ENCODE results near the gene EVI5.
"Not testable (repeated sequence)": the region's sequence is repeated elsewhere in the genome, so short reads cannot be mapped to it uniquely, and the experiment has no call there.

Gene EVI5

DNA sequence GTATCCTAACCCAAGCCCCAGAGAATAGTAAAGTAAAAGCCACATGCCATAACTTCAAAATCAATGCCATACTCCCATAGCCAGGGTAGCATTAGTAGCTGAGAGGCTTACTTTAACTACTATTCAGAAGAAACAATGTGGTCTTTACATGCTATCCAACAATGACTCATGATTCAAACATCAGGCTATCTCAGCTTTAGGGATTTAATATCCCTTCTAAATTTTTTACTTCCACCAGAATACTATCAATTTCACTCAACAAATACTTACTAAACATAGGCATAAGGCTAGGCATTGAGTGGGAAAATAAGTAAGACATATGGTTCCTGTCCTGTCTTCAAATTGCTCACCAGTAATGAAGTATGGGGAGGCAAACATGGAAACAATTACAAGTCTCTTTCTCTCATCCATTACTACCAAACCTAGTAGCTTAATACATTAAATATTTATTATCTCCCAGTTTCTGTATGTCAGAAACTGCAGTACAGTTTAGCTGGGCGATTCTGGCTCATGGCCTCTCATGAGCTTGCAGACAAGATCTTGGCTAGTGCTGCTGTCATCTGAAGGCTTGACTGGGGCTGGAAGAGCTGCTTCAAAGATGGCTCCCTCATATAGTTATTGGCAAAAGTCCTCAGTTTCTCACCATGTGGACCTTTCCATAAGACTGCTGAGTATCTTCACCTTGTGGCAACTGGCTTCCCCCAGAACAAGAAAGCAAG lies 30.7 kb downstream of the EVI5 start:
- Histone ChIP-seq H3K36me3 (ENCODE audit: control insufficient read depth in 1 of 2, insufficient read depth in 2 of 2, low read length in 2 of 2) (no peaks in the 10 kb centered on the region), H3K9ac (ENCODE audit: low read depth in 1 of 2, low read length in 2 of 2) (no peak overlapping the region), H3K27ac (ENCODE audit: low read depth, low read length) (no peak overlapping the region), H3K9me3 (ENCODE audit: control insufficient read depth in 1 of 2, low read length in 2 of 2) (no peaks in the 10 kb centered on the region), H3K4me1 (ENCODE audit: control insufficient read depth in 1 of 2, insufficient read depth in 2 of 2, low read length in 2 of 2) (no peaks in the 10 kb centered on the region), H3K27me3 (ENCODE audit: control insufficient read depth in 1 of 2, insufficient read depth in 2 of 2, low read length in 2 of 2) (no peaks in the 10 kb centered on the region), H3K4me3 (ENCODE audit: low read depth in 1 of 2, low read length in 2 of 2) (no peak overlapping the region)

DNA sequence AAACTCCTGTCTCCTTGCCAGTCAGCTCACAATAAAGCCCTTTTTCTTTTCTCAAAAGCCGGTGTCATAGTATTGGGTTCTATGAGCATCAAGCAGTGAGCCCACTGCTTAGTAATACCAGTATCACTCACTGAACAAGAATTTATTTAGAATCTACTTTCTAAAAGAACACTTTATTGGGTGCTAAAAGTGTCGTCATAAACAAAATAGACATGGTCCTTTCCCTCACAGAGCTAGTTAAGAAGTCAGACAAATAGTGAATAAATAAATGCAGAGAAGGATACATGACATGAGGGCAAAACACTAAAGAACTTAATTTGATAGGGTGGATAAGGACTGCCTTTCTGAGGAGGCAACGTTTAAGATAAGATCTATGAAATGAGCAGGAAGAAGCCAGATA lies 32.2 kb downstream of the EVI5 start:
- Histone ChIP-seq H3K4me1 (ENCODE audit: control insufficient read depth in 1 of 2, insufficient read depth in 2 of 2, low read length in 2 of 2) (no peaks in the 10 kb centered on the region), H3K36me3 (ENCODE audit: control insufficient read depth in 1 of 2, insufficient read depth in 2 of 2, low read length in 2 of 2) (no peaks in the 10 kb centered on the region), H3K9me3 (ENCODE audit: control insufficient read depth in 1 of 2, low read length in 2 of 2) (no peaks in the 10 kb centered on the region), H3K27ac (ENCODE audit: low read depth, low read length) (no peak overlapping the region), H3K27me3 (ENCODE audit: control insufficient read depth in 1 of 2, insufficient read depth in 2 of 2, low read length in 2 of 2) (no peaks in the 10 kb centered on the region), H3K9ac (ENCODE audit: low read depth in 1 of 2, low read length in 2 of 2) (no peak overlapping the region), H3K4me3 (ENCODE audit: low read depth in 1 of 2, low read length in 2 of 2) (no peak overlapping the region)

DNA sequence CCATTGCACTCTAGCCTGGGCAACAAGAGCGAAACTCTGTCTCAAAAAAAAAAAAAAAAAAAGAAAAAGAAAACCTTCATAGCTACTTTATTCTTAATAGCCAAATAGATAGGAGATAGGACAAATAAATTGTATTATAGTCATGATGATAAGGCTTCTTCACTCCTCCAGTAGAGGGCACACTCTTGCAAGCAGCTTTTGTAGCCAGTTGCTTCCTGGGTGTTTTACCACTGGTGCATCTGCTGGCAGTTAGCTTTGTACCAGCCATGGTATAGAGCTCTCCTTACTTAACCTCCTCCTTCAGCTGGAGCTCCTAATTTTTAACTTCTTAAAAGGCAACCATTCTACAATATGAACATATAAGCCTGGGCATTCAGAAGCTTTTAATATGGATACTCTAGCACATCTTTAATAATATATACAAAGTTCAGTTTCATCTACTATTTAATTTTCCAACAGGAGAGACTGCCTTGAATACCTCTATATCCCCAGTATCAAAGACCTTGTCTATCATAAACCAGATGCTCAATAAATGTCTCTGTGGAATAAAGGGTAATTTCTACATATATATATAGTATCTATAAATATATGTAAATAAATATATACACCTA lies 35.8 kb downstream of the EVI5 start:
- H3K27me3 ChIP-seq (ENCODE audit: control insufficient read depth in 1 of 2, insufficient read depth in 2 of 2, low read length in 2 of 2) = no peaks in the 10 kb centered on the region
- H3K9me3 ChIP-seq (ENCODE audit: control insufficient read depth in 1 of 2, low read length in 2 of 2) = no peaks in the 10 kb centered on the region
- no peaks in the 10 kb centered on the region for H3K4me1 ChIP-seq (ENCODE audit: control insufficient read depth in 1 of 2, insufficient read depth in 2 of 2, low read length in 2 of 2)
- no peaks in the 10 kb centered on the region for H3K36me3 ChIP-seq (ENCODE audit: control insufficient read depth in 1 of 2, insufficient read depth in 2 of 2, low read length in 2 of 2)
- H3K27ac ChIP-seq (ENCODE audit: low read depth, low read length) = no peak overlapping the region
- H3K9ac ChIP-seq (ENCODE audit: low read depth in 1 of 2, low read length in 2 of 2) = no peak overlapping the region
- H3K4me3 ChIP-seq (ENCODE audit: low read depth in 1 of 2, low read length in 2 of 2) = no peak overlapping the region

DNA sequence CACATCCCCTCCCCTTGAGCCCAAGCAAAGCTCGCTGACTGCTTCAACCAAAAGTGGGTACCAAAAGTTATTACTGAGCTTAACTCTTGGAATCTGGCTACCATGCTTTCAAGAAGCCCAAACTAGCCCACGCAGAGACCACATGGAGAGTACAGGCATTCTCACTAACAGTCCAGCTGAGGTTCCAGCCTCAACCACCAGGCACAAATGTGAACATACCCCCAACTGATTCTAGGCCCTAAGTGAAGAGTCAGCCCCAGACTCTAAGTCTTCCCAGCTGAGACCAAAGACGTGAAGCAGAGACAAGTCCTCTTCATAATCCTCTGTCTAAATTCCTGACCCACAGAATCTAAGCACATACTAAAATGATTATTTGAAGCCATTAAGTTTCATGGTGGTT lies 36.8 kb downstream of the EVI5 start:
- no peaks in the 10 kb centered on the region for H3K9me3 ChIP-seq (ENCODE audit: control insufficient read depth in 1 of 2, low read length in 2 of 2)

DNA sequence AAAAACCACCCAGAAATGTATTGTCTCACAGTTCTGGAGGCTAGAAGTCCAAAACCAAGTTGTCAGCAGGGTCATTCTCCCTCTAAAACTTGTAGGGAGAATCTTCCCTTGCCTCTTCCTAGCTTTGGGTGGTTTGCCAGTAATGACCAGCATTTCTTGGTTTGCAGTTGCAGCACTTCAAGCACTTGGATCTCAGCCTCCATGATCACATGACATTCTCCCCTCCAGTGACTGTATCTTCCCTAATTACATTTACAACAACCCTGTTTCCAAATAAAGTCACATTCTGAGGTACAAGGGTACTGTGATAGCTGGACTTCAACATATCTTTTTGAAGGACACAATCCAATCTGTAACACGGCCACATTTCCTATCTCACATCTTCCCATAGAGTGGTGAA lies 37.2 kb downstream of the EVI5 start:
- H3K9me3 ChIP-seq (ENCODE audit: control insufficient read depth in 1 of 2, low read length in 2 of 2) = no peaks in the 10 kb centered on the region
- H3K4me3 ChIP-seq (ENCODE audit: low read depth in 1 of 2, low read length in 2 of 2) = no peak overlapping the region
- H3K36me3 ChIP-seq (ENCODE audit: control insufficient read depth in 1 of 2, insufficient read depth in 2 of 2, low read length in 2 of 2) = no peaks in the 10 kb centered on the region
- no peak overlapping the region for H3K27ac ChIP-seq (ENCODE audit: low read depth, low read length)
- H3K4me1 ChIP-seq (ENCODE audit: control insufficient read depth in 1 of 2, insufficient read depth in 2 of 2, low read length in 2 of 2) = no peaks in the 10 kb centered on the region
- no peak overlapping the region for H3K9ac ChIP-seq (ENCODE audit: low read depth in 1 of 2, low read length in 2 of 2)
- H3K27me3 ChIP-seq (ENCODE audit: control insufficient read depth in 1 of 2, insufficient read depth in 2 of 2, low read length in 2 of 2) = no peaks in the 10 kb centered on the region

More for the DNA sequence above, 36.8 kb downstream of the EVI5 start:
- H3K4me1 ChIP-seq (ENCODE audit: control insufficient read depth in 1 of 2, insufficient read depth in 2 of 2, low read length in 2 of 2) = no peaks in the 10 kb centered on the region
- H3K27me3 ChIP-seq (ENCODE audit: control insufficient read depth in 1 of 2, insufficient read depth in 2 of 2, low read length in 2 of 2) = no peaks in the 10 kb centered on the region
- no peak overlapping the region for H3K4me3 ChIP-seq (ENCODE audit: low read depth in 1 of 2, low read length in 2 of 2)
- H3K36me3 ChIP-seq (ENCODE audit: control insufficient read depth in 1 of 2, insufficient read depth in 2 of 2, low read length in 2 of 2) = no peaks in the 10 kb centered on the region
- H3K27ac ChIP-seq (ENCODE audit: low read depth, low read length) = no peak overlapping the region
- no peak overlapping the region for H3K9ac ChIP-seq (ENCODE audit: low read depth in 1 of 2, low read length in 2 of 2)

DNA sequence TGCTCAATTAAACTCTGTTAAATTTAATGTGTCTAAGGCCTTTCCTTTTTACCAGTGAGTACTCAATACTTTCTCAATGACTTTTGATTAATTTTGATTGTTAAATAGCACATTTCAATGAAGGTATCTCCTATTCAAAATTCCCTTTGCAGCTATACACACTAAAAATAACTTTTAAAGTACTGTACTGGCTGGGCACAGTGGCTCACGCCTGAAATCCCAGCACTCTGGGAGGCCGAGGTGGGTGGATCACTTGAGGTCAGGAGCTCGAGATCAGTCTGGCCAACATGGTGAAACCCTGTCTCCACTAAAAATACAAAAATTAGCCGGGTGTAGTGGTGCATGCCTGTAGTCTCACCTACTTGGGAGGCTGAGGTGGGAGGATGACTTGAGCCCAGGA lies 38.7 kb downstream of the EVI5 start:
- H3K9me3 ChIP-seq (ENCODE audit: control insufficient read depth in 1 of 2, low read length in 2 of 2); H3K27me3 ChIP-seq (ENCODE audit: control insufficient read depth in 1 of 2, insufficient read depth in 2 of 2, low read length in 2 of 2); H3K36me3 ChIP-seq (ENCODE audit: control insufficient read depth in 1 of 2, insufficient read depth in 2 of 2, low read length in 2 of 2); H3K27ac ChIP-seq (ENCODE audit: low read depth, low read length); H3K4me3 ChIP-seq (ENCODE audit: low read depth in 1 of 2, low read length in 2 of 2); H3K4me1 ChIP-seq (ENCODE audit: control insufficient read depth in 1 of 2, insufficient read depth in 2 of 2, low read length in 2 of 2); H3K9ac ChIP-seq (ENCODE audit: low read depth in 1 of 2, low read length in 2 of 2): not testable (repeated sequence)

DNA sequence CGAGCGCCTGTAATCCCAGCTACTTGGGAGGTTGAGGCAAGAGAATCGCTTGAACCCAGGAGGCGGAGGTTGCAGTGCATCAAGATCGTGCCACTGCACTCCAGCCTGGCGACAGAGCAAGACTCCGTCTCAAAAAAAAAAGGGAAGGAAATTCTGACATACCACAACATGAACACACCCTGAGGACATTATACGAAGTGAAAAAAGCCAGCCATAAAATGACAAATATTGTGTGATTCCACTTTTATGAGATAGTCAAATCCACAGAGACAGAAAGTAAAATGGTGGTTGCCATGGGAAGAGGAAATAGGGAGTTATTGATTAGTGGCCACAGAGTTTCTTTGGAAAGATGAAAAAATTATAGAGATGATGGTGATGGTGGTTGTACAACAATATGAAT lies 41.7 kb downstream of the EVI5 start:
- Histone ChIP-seq H3K9me3 (ENCODE audit: control insufficient read depth in 1 of 2, low read length in 2 of 2) (no peaks in the 10 kb centered on the region), H3K27me3 (ENCODE audit: control insufficient read depth in 1 of 2, insufficient read depth in 2 of 2, low read length in 2 of 2) (no peaks in the 10 kb centered on the region), H3K36me3 (ENCODE audit: control insufficient read depth in 1 of 2, insufficient read depth in 2 of 2, low read length in 2 of 2) (no peaks in the 10 kb centered on the region), H3K4me1 (ENCODE audit: control insufficient read depth in 1 of 2, insufficient read depth in 2 of 2, low read length in 2 of 2) (no peaks in the 10 kb centered on the region), H3K9ac (ENCODE audit: low read depth in 1 of 2, low read length in 2 of 2) (no peak overlapping the region), H3K27ac (ENCODE audit: low read depth, low read length) (no peak overlapping the region), H3K4me3 (ENCODE audit: low read depth in 1 of 2, low read length in 2 of 2) (no peak overlapping the region)

DNA sequence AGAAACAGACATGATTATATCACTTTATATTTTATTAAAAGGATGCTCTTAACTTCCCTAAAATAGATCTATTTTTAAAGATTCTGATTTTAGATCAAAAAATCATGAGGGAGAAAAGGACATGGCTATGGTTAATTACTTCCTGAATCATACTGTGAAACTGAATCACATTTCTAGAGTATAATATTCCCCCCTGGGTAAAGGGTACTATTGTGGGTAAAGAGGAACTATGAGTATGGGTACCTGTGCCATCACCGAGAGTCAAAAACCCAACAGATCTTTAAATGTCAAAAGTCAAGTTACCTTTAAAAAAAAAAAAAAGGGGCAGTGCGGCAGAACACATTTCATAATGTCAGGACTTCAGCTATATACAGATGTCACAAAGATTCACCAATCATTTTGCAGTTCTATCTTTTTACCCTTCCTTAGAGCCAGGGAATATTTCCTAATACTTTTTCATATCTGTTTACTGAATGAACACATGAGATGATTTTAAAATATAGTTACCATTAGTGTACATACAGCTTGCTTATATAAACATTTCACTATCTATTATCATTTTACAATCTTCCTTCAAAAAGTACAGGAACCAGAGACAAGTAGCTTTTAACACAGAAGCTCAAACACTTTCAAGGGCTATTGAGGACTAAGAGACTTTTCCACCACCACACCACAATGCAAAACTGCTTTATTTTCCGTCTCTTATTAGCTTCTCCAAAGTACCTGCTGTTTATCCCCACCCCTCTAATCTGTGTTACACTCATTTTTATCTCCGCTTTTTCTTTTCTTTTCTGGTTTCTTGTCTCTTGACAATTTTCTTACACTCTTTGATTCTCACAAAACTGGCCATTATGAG lies 45.0 kb downstream of the EVI5 start:
- Histone ChIP-seq H3K4me3 (ENCODE audit: low read depth in 1 of 2, low read length in 2 of 2) (no peak overlapping the region), H3K36me3 (ENCODE audit: control insufficient read depth in 1 of 2, insufficient read depth in 2 of 2, low read length in 2 of 2) (peaks cover 3% of the 10 kb centered on the region in 2 donors), H3K27me3 (ENCODE audit: control insufficient read depth in 1 of 2, insufficient read depth in 2 of 2, low read length in 2 of 2) (no peaks in the 10 kb centered on the region), H3K27ac (ENCODE audit: low read depth, low read length) (no peak overlapping the region), H3K4me1 (ENCODE audit: control insufficient read depth in 1 of 2, insufficient read depth in 2 of 2, low read length in 2 of 2) (no peaks in the 10 kb centered on the region), H3K9me3 (ENCODE audit: control insufficient read depth in 1 of 2, low read length in 2 of 2) (no peaks in the 10 kb centered on the region), H3K9ac (ENCODE audit: low read depth in 1 of 2, low read length in 2 of 2) (no peak overlapping the region)

DNA sequence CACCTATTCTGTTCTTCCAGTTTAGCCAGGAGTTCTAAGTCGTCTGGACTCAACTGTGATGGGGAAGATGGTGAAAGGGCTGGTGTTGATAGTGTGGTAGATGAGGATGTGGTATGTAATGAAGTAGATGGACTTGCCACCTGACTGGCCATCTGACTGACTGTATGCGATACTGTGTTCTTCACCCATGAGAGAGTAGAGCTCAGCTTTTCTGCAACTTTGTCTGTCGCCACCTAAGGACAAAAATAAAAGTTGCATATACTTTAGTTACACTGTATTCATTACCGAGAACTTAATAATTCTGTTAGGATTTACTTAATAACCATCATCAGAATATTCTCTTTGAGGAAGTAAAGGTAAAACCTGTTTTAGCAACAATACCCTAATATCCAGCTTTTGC lies 48.5 kb downstream of the EVI5 start:
- H3K9ac ChIP-seq (ENCODE audit: low read depth in 1 of 2, low read length in 2 of 2) = no peak overlapping the region
- no peaks in the 10 kb centered on the region for H3K9me3 ChIP-seq (ENCODE audit: control insufficient read depth in 1 of 2, low read length in 2 of 2)

DNA sequence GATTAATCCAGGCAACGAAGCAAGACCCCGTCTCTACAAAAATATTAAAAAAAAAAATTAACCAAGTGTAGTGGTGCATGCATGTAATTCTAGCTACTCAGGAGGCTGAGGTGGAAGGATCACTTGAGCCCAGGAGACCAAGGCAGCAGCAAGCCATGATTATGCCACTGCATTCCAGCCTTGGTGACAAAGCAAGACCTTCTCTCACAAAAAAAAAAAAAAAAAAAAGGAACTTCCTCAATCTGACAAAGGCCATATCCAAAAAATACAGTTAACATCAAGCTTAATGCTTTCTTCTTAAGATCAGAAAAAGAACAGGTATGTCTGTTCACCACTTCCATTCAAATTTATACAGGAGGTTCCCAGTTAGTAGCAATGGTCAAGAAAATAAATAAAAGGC lies 54.4 kb downstream of the EVI5 start:
- Histone ChIP-seq H3K27ac (ENCODE audit: low read depth, low read length) (no peak overlapping the region), H3K36me3 (ENCODE audit: control insufficient read depth in 1 of 2, insufficient read depth in 2 of 2, low read length in 2 of 2) (peaks cover 4 to 8% of the 10 kb centered on the region in 2 donors), H3K9me3 (ENCODE audit: control insufficient read depth in 1 of 2, low read length in 2 of 2) (no peaks in the 10 kb centered on the region), H3K4me3 (ENCODE audit: low read depth in 1 of 2, low read length in 2 of 2) (no peak overlapping the region), H3K4me1 (ENCODE audit: control insufficient read depth in 1 of 2, insufficient read depth in 2 of 2, low read length in 2 of 2) (no peaks in the 10 kb centered on the region), H3K27me3 (ENCODE audit: control insufficient read depth in 1 of 2, insufficient read depth in 2 of 2, low read length in 2 of 2) (no peaks in the 10 kb centered on the region), H3K9ac (ENCODE audit: low read depth in 1 of 2, low read length in 2 of 2) (no peak overlapping the region)

More for the DNA sequence above, 48.5 kb downstream of the EVI5 start:
- Histone ChIP-seq H3K27ac (ENCODE audit: low read depth, low read length) (no peak overlapping the region), H3K27me3 (ENCODE audit: control insufficient read depth in 1 of 2, insufficient read depth in 2 of 2, low read length in 2 of 2) (no peaks in the 10 kb centered on the region), H3K4me1 (ENCODE audit: control insufficient read depth in 1 of 2, insufficient read depth in 2 of 2, low read length in 2 of 2) (no peaks in the 10 kb centered on the region), H3K4me3 (ENCODE audit: low read depth in 1 of 2, low read length in 2 of 2) (no peak overlapping the region), H3K36me3 (ENCODE audit: control insufficient read depth in 1 of 2, insufficient read depth in 2 of 2, low read length in 2 of 2) (peaks cover 4 to 11% of the 10 kb centered on the region in 2 donors)
